CD14-positive monocyte (primary cell): Measurements from ENCODE around the gene TGM1. TPM values are rescaled to one million over a fixed set of nuclear protein-coding genes. Genes with fewer than 3 reads are reported as not detected.

Source experiments
- DNase-seq, 3 donors: peaks; one replicate each; pipeline ENCODE4 v3.0.0-alpha.2; 2011 to 2022
- H2AFZ ChIP-seq: 2 replicates; pipeline ENCODE4 v1.6.0; 2012; ENCODE audit warnings: mild to moderate bottlenecking, low read depth, low read length, inconsistent platforms; ENCODE audit not compliant: insufficient read depth, poor library complexity, severe bottlenecking
- H3K27ac ChIP-seq, 2 donors: 1 replicate in 1 of 2; 2 replicates in 1 of 2; pipeline ENCODE4 v1.5.1; 2012 to 2013; ENCODE audit warnings: low read length in 2 of 2, control low read depth in 1 of 2, inconsistent platforms in 1 of 2, low read depth in 1 of 2, mild to moderate bottlenecking in 1 of 2
- H3K27me3 ChIP-seq, 2 donors: one replicate each; pipeline versions ENCODE4 v1.6.0 to v1.6.1; 2011 to 2013; ENCODE audit warnings: low read length in 2 of 2; ENCODE audit not compliant: control insufficient read depth in 2 of 2, insufficient read depth in 2 of 2
- H3K36me3 ChIP-seq, 2 donors: replicated peaks in 1 of 2; 1 replicate in 1 of 2; 2 replicates in 1 of 2; pipeline versions ENCODE4 v1.5.1 to v1.6.1; 2012 to 2013; ENCODE audit warnings: low read length in 2 of 2, control low read depth in 1 of 2, inconsistent platforms in 1 of 2, mild to moderate bottlenecking in 1 of 2; ENCODE audit not compliant: insufficient read depth in 2 of 2, control insufficient read depth in 1 of 2
- H3K4me1 ChIP-seq, 2 donors: 1 replicate in 1 of 2; 2 replicates in 1 of 2; pipeline versions ENCODE4 v1.5.1 to v1.6.1; 2012 to 2013; ENCODE audit warnings: low read length in 2 of 2, control low read depth in 1 of 2, inconsistent platforms in 1 of 2, mild to moderate bottlenecking in 1 of 2, moderate library complexity in 1 of 2; ENCODE audit not compliant: insufficient read depth in 2 of 2, control insufficient read depth in 1 of 2
- H3K4me2 ChIP-seq: replicated peaks from 2 replicates; pipeline ENCODE3; 2012; ENCODE audit warnings: low read length, moderate library complexity, mild to moderate bottlenecking; ENCODE audit not compliant: poor library complexity, severe bottlenecking; ENCODE audit errors: extremely low read depth
- H3K4me3 ChIP-seq, 3 experiments: fragments of 200-600 bp in 1 of 3; sonication (generic) in 1 of 3; replicated peaks in 1 of 3; 1 replicate in 2 of 3; 2 replicates in 1 of 3; pipeline ENCODE4 v1.5.1; 2011 to 2013; ENCODE audit warnings: low read length in 3 of 3, mild to moderate bottlenecking in 3 of 3, control low read depth in 2 of 3, low read depth in 2 of 3, inconsistent platforms in 1 of 3, moderate library complexity in 1 of 3
- H3K79me2 ChIP-seq: 2 replicates; pipeline ENCODE4 v1.6.0; 2012; ENCODE audit warnings: mild to moderate bottlenecking, control low read depth, inconsistent platforms, low read length, moderate library complexity; ENCODE audit not compliant: insufficient read depth
- H3K9ac ChIP-seq: 2 replicates; pipeline ENCODE4 v1.6.0; 2017; ENCODE audit warnings: low read length, mild to moderate bottlenecking; ENCODE audit not compliant: insufficient read depth, poor library complexity, severe bottlenecking
- H3K9me3 ChIP-seq, 2 donors: replicated peaks in 1 of 2; 1 replicate in 1 of 2; 2 replicates in 1 of 2; pipeline versions ENCODE4 v1.5.1 to v1.6.1; 2012 to 2013; ENCODE audit warnings: low read length in 2 of 2, control low read depth in 1 of 2; ENCODE audit not compliant: control insufficient read depth in 1 of 2, insufficient read depth in 1 of 2
- H4K20me1 ChIP-seq: 2 replicates; pipeline ENCODE4 v1.6.0; 2012; ENCODE audit warnings: mild to moderate bottlenecking, low read length, control low read depth, moderate library complexity; ENCODE audit not compliant: insufficient read depth
- H3K27ac Mint-ChIP-seq, 7 donors: one replicate each; pipeline ENCODE4 v1.8.0; 2020; ENCODE audit warnings: mild to moderate bottlenecking in 7 of 7, mixed read lengths in 7 of 7, moderate library complexity in 6 of 7, inconsistent platforms in 2 of 7
- H3K27me3 Mint-ChIP-seq, 3 donors: one replicate each; pipeline ENCODE4 v1.8.0; 2021 to 2022; ENCODE audit warnings: low read depth in 3 of 3, mild to moderate bottlenecking in 3 of 3, mixed read lengths in 3 of 3, moderate library complexity in 3 of 3, inconsistent platforms in 1 of 3
- H3K36me3 Mint-ChIP-seq, 2 donors: one replicate each; pipeline ENCODE4 v1.8.0; 2020; ENCODE audit warnings: mixed read lengths in 2 of 2, inconsistent platforms in 1 of 2, mild to moderate bottlenecking in 1 of 2
- H3K4me1 Mint-ChIP-seq: one replicate; pipeline ENCODE4 v1.8.0; 2020; ENCODE audit warnings: mild to moderate bottlenecking, mixed read lengths
- H3K4me3 Mint-ChIP-seq, 2 donors: one replicate each; pipeline ENCODE4 v1.8.0; 2020; ENCODE audit warnings: mild to moderate bottlenecking in 2 of 2, mixed read lengths in 2 of 2, moderate library complexity in 1 of 2
- H3K9me3 Mint-ChIP-seq, 7 donors: one replicate each; pipeline ENCODE4 v1.8.0; 2020 to 2022; ENCODE audit warnings: mixed read lengths in 7 of 7, mild to moderate bottlenecking in 6 of 7, moderate library complexity in 6 of 7, inconsistent platforms in 2 of 7
- CTCF ChIP-seq: fragments of 200-600 bp; IDR thresholded peaks from one replicate; pipeline ENCODE4 v1.8.0; 2022; ENCODE audit warnings: antibody characterized with exemption, mild to moderate bottlenecking
- WGBS: methylation state at CpG from one replicate; pipeline ENCODE4 v1.1.5; 2013; ENCODE audit warnings: missing lambda C conversion rate; ENCODE audit not compliant: insufficient coverage; 5-methylcytosine and 5-hydroxymethylcytosine counted together
- intact Hi-C, 2 donors: fragments of 100-400 bp; cut with micrococcal nuclease; formaldehyde crosslinking; loops; one replicate each; pipeline versions ENCODE4 v1.15.0 to v1.15.1; 2023
- polyA plus RNA-seq, 3 donors: library from polyadenylated mRNA; depleted of rRNA in 1 of 3; unstranded in 2 of 3; stranded (reverse) in 1 of 3; fragments of 300-500 nt in 2 of 3; fragments of >200 nt in 1 of 3; fragmentation: Illumina TruSeq in 2 of 3; gene quantifications; 1 replicate in 2 of 3; 2 replicates in 1 of 3; pipeline ENCODE4 v1.2.3, GENCODE V29; 2012 to 2021

The TGM1 gene
- polyA plus RNA-seq, 3 donors = 7.8 TPM; not detected in 2

GRCh38 chr14:24207625-24208024, 55.4 kb downstream of the TGM1 start:
- Histone ChIP-seq H3K27me3 (no peaks in the 10 kb centered on the region), H3K9ac (no peak overlapping the region), H3K9me3 (peaks cover 0 to 2% of the 10 kb centered on the region in 2 donors), H4K20me1 (peaks cover 38% of the 10 kb centered on the region), H3K4me2 (no peak overlapping the region), H3K36me3 (peaks cover 63 to 85% of the 10 kb centered on the region in 2 donors), H3K27ac (peak overlapping the region in 1 of 2 donors; percentile 31), H3K4me1 (peaks cover 4 to 7% of the 10 kb centered on the region in 2 donors), H3K79me2 (peaks cover 26% of the 10 kb centered on the region), H3K4me3 (no peak overlapping the region), H2AFZ (no peak overlapping the region)
- no peak for DNase-seq
- H3K36me3 Mint-ChIP-seq = peaks cover 73 to 78% of the 10 kb centered on the region in 2 donors
- TF ChIP-seq CTCF = no peak
- 100% methylated on average over 2 of the region's 2 CpGs for WGBS
- H3K4me3 Mint-ChIP-seq = no peak overlapping the region
- intact Hi-C loops = no loop called here
- H3K27ac Mint-ChIP-seq = no peak overlapping the region
- H3K4me1 Mint-ChIP-seq = peaks cover 16% of the 10 kb centered on the region
- peaks cover 0 to 8% (median 4%) of the 10 kb centered on the region in 7 donors for H3K9me3 Mint-ChIP-seq
- no peaks in the 10 kb centered on the region for H3K27me3 Mint-ChIP-seq

DNA sequence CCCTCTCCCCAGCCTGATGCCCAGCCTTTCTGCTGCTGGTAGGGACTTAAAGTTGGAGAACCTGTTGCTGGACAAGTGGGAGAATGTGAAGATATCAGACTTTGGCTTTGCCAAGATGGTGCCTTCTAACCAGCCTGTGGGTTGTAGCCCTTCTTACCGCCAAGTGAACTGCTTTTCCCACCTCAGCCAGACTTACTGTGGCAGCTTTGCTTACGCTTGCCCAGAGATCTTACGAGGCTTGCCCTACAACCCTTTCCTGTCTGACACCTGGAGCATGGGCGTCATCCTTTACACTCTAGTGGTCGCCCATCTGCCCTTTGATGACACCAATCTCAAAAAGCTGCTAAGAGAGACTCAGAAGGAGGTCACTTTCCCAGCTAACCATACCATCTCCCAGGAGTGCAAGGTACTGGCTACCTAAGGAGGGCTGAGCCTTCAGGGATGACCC, 55.8 kb downstream of the TGM1 start:
- peaks cover 12% of the 10 kb centered on the region for H3K4me1 Mint-ChIP-seq
- H3K4me3 Mint-ChIP-seq = no peak overlapping the region

More for the DNA sequence above, 55.8 kb downstream of the TGM1 start:
- no peak for TF ChIP-seq CTCF
- no peak overlapping the region for H2AFZ ChIP-seq
- no peak overlapping the region for H3K4me2 ChIP-seq
- peak overlapping the region in 4 of 7 donors; percentile 1 to 72 (median 36) for H3K27ac Mint-ChIP-seq
- H3K4me3 ChIP-seq = no peak overlapping the region
- peak overlapping the region in 1 of 2 donors; percentile 31 for H3K27ac ChIP-seq
- H3K27me3 Mint-ChIP-seq = no peaks in the 10 kb centered on the region
- peaks cover 38% of the 10 kb centered on the region for H4K20me1 ChIP-seq
- DNase-seq = no peak
- 98% methylated on average over 5 of the region's 5 CpGs for WGBS
- H3K9ac ChIP-seq = no peak overlapping the region
- peaks cover 78 to 83% of the 10 kb centered on the region in 2 donors for H3K36me3 Mint-ChIP-seq
- H3K9me3 ChIP-seq = peaks cover 0 to 2% of the 10 kb centered on the region in 2 donors
- intact Hi-C loops = no loop called here
- H3K27me3 ChIP-seq = no peaks in the 10 kb centered on the region
- H3K79me2 ChIP-seq = peaks cover 23% of the 10 kb centered on the region
- H3K9me3 Mint-ChIP-seq = peaks cover 0 to 11% (median 6%) of the 10 kb centered on the region in 7 donors
- H3K36me3 ChIP-seq = peaks cover 63 to 90% of the 10 kb centered on the region in 2 donors
- peaks cover 0 to 2% of the 10 kb centered on the region in 2 donors for H3K4me1 ChIP-seq
